ENCODE measurements around the gene TAF7.
"Not testable (repeated sequence)": the region's sequence is repeated elsewhere in the genome, so short reads cannot be mapped to it uniquely, and the experiment has no call there.

Gene TAF7

GRCh38 chr5:141332571-141332970, 12.0 kb upstream of the TAF7 start:
- H3K27me3 ChIP-seq (ENCODE audit: insufficient read depth, low read length), result peaks cover 89% of the 10 kb centered on the region
- H3K4me3 ChIP-seq (ENCODE audit: low read depth, low read length); H3K36me3 ChIP-seq (ENCODE audit: insufficient read depth, low read length); H2AFZ ChIP-seq (ENCODE audit: low read length, unreplicated experiment); H3K4me1 ChIP-seq (ENCODE audit: control insufficient read depth, insufficient read depth, low read length, unreplicated experiment); H3K79me2 ChIP-seq (ENCODE audit: control insufficient read depth, insufficient read depth, low read length, unreplicated experiment); H3K27ac ChIP-seq (ENCODE audit: low read depth, low read length): not testable (repeated sequence)

DNA sequence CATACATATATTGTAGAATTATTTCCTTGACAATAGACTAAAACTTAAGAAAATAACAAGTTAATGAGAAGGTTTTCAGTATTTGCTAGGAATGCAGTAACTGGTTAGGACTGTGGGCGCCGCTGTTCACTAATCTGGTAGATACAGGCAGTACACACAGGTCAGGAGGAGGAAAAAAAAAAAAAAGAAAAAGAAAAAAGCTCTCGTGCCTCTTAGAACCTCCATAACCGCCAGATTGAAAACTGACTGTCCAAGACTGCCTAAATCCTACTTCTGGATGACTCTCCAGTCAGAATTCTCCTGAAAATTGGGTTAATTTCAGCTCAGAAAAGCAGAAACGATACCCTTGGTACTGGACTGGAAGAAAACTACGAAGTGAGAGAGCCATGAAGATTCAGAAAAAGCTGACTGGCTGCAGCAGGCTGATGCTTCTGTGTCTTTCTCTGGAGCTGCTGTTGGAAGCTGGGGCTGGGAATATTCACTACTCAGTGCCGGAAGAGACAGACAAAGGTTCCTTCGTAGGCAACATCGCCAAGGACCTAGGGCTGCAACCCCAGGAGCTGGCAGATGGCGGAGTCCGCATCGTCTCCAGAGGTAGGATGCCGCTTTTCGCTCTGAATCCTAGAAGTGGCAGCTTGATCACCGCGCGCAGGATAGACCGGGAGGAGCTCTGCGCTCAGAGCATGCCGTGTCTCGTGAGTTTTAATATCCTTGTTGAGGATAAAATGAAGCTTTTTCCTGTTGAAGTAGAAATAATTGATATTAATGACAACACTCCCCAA, 9.9 kb upstream of the TAF7 start, which contains the start of gene PCDHGA1:
PCDHGA1 (plus strand) TSS at position 216 of the 782 bp plus-strand sequence.
- H3K79me2 ChIP-seq (ENCODE audit: control insufficient read depth, insufficient read depth, low read length, unreplicated experiment), result no peaks in the 10 kb centered on the region
- peak within 1 kb of the TSS; percentile 97 for H2AFZ ChIP-seq (ENCODE audit: low read length, unreplicated experiment)
- no peaks in the 10 kb centered on the region for H3K36me3 ChIP-seq (ENCODE audit: insufficient read depth, low read length)
- peaks cover 5% of the 10 kb centered on the region for H3K4me1 ChIP-seq (ENCODE audit: control insufficient read depth, insufficient read depth, low read length, unreplicated experiment)
- peaks cover 71% of the 10 kb centered on the region for H3K27me3 ChIP-seq (ENCODE audit: insufficient read depth, low read length)
- peak within 1 kb of the TSS; percentile 77 for H3K4me3 ChIP-seq (ENCODE audit: low read depth, low read length)
- H3K27ac ChIP-seq (ENCODE audit: low read depth, low read length), result no peak within 1 kb of the TSS

DNA sequence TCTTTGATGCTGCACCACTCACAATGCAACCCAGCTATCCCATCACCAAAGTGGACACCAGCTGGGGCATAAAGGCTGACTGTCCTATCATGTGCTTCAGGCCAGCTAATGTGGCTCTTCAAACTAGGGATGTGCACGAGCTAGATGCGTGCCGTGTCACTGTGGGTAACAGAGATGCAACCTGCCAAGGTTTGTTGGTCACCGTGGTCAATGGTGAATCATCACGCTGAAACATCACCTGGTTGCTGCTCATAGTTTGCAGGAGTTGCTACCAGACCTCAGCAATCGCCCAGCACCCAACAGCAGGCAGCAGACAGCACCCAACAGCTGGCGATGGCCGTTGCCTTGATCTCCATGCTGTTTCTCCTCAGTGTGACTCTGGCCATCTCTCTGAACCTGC, 7.6 kb upstream of the TAF7 start:
- no peak overlapping the region for H2AFZ ChIP-seq (ENCODE audit: low read length, unreplicated experiment)
- no peaks in the 10 kb centered on the region for H3K36me3 ChIP-seq (ENCODE audit: insufficient read depth, low read length)
- H3K27ac ChIP-seq (ENCODE audit: low read depth, low read length), result no peak overlapping the region
- H3K27me3 ChIP-seq (ENCODE audit: insufficient read depth, low read length), result peaks cover 50% of the 10 kb centered on the region
- no peaks in the 10 kb centered on the region for H3K79me2 ChIP-seq (ENCODE audit: control insufficient read depth, insufficient read depth, low read length, unreplicated experiment)
- H3K4me1 ChIP-seq (ENCODE audit: control insufficient read depth, insufficient read depth, low read length, unreplicated experiment), result peaks cover 5% of the 10 kb centered on the region
- H3K4me3 ChIP-seq (ENCODE audit: low read depth, low read length), result no peak overlapping the region

DNA sequence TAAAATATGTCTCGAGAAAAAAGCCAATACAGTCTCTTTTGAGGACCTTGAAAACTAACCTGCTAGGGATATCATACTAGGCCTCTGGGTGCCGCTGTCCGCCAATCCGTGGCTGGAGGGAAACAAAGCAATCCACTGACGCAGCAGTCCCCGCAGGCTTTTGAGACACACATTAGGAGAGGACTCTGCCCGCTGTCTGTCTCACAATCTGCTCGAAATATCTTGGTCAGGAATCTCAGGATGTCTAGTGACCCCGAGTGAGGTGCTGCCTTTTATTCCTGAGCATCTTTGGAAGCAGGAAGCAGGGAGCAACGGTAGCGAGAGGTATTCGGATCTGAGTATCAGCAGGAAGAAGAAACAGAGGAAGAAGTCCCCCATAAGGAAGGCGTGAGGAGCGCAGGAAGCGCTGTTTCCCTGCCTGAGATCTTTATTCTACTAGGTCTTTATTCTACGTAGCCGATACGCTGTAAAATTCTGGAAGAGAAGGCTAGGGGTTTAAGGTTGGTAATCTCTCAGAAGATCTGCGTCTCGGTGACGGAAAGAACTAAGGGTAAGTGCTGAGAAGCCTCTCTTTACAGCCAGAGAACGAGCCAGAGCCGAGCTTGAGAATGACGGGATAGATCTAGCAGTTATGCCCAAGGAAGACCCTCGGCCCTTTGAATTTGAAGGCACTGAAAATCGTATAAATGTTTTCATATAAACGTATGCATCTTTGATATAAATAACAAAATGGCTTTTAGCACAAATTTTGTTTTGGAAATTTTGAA, 5.7 kb upstream of the TAF7 start:
- Histone ChIP-seq H3K4me1 (ENCODE audit: control insufficient read depth, insufficient read depth, low read length, unreplicated experiment) (peaks cover 5% of the 10 kb centered on the region), H3K79me2 (ENCODE audit: control insufficient read depth, insufficient read depth, low read length, unreplicated experiment) (no peaks in the 10 kb centered on the region), H2AFZ (ENCODE audit: low read length, unreplicated experiment) (peak overlapping the region; percentile 60), H3K27me3 (ENCODE audit: insufficient read depth, low read length) (peaks cover 31% of the 10 kb centered on the region), H3K27ac (ENCODE audit: low read depth, low read length) (no peak overlapping the region), H3K4me3 (ENCODE audit: low read depth, low read length) (peak overlapping the region; percentile 69), H3K36me3 (ENCODE audit: insufficient read depth, low read length) (no peaks in the 10 kb centered on the region)

- no peak overlapping the region for H3K4me3 ChIP-seq (ENCODE audit: low read depth, low read length)
- 0 out of 2 replicates have a peak, but pooled peaks cover under 1% of the 10 kb centered on the region for H3K27me3 ChIP-seq (ENCODE audit: insufficient read depth, low read length)
- H2AFZ ChIP-seq (ENCODE audit: low read length, unreplicated experiment), result no peak overlapping the region
- no peaks in the 10 kb centered on the region for H3K4me1 ChIP-seq (ENCODE audit: control insufficient read depth, insufficient read depth, low read length, unreplicated experiment)
- no peak overlapping the region for H3K27ac ChIP-seq (ENCODE audit: low read depth, low read length)
- peaks cover 25% of the 10 kb centered on the region for H3K79me2 ChIP-seq (ENCODE audit: control insufficient read depth, insufficient read depth, low read length, unreplicated experiment)
- peaks cover 24% of the 10 kb centered on the region for H3K36me3 ChIP-seq (ENCODE audit: insufficient read depth, low read length)
Measured at GRCh38 chr5:141322261-141322660, 1.7 kb upstream of the TAF7 start.

GRCh38 chr5:141319699-141320098, 885 bp downstream of the TAF7 start:
- Histone ChIP-seq H3K36me3 (ENCODE audit: insufficient read depth, low read length) (peaks cover 42% of the 10 kb centered on the region), H3K4me1 (ENCODE audit: control insufficient read depth, insufficient read depth, low read length, unreplicated experiment) (no peaks in the 10 kb centered on the region), H3K27ac (ENCODE audit: low read depth, low read length) (peak overlapping the region; percentile 94; the same call in 1 of the 2 replicates)

DNA sequence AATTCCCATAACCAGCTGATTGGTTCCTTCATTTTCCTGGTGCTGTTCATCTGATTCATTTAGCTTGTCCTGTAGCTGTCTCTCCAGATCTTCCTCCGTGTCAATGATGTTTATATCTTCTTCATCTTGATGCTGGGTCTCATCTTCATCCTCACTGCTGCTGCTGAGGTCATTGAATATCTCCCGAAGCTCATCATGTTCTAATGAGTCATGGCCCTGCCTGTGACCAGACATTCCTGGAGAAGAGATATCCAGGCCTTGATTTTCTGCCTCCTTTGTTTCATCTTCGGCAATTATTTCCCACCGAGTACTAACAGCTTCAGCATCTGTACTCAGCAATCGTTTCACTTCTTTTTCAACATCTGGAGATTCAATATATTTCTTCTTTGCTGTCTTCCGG, 1.4 kb downstream of the TAF7 start:
- Histone ChIP-seq H3K4me3 (ENCODE audit: low read depth, low read length) (peak overlapping the region; percentile 89), H3K4me1 (ENCODE audit: control insufficient read depth, insufficient read depth, low read length, unreplicated experiment) (no peaks in the 10 kb centered on the region), H3K79me2 (ENCODE audit: control insufficient read depth, insufficient read depth, low read length, unreplicated experiment) (peaks cover 45% of the 10 kb centered on the region), H3K27ac (ENCODE audit: low read depth, low read length) (no peak overlapping the region), H3K36me3 (ENCODE audit: insufficient read depth, low read length) (peaks cover 43% of the 10 kb centered on the region), H3K27me3 (ENCODE audit: insufficient read depth, low read length) (no peaks in the 10 kb centered on the region), H2AFZ (ENCODE audit: low read length, unreplicated experiment) (no peak overlapping the region)

More at GRCh38 chr5:141319699-141320098, 885 bp downstream of the TAF7 start:
- Histone ChIP-seq H3K4me3 (ENCODE audit: low read depth, low read length) (peak overlapping the region; percentile 89), H3K79me2 (ENCODE audit: control insufficient read depth, insufficient read depth, low read length, unreplicated experiment) (peaks cover 44% of the 10 kb centered on the region), H2AFZ (ENCODE audit: low read length, unreplicated experiment) (no peak overlapping the region), H3K27me3 (ENCODE audit: insufficient read depth, low read length) (no peaks in the 10 kb centered on the region)

- H3K27ac ChIP-seq (ENCODE audit: low read depth, low read length); H3K4me3 ChIP-seq (ENCODE audit: low read depth, low read length); H3K27me3 ChIP-seq (ENCODE audit: insufficient read depth, low read length); H3K4me1 ChIP-seq (ENCODE audit: control insufficient read depth, insufficient read depth, low read length, unreplicated experiment); H2AFZ ChIP-seq (ENCODE audit: low read length, unreplicated experiment): not testable (repeated sequence)
- peaks cover 58% of the 10 kb centered on the region for H3K79me2 ChIP-seq (ENCODE audit: control insufficient read depth, insufficient read depth, low read length, unreplicated experiment)
- H3K36me3 ChIP-seq (ENCODE audit: insufficient read depth, low read length), result peaks cover 53% of the 10 kb centered on the region
Measured at GRCh38 chr5:141316963-141317362, 3.6 kb downstream of the TAF7 start.

DNA sequence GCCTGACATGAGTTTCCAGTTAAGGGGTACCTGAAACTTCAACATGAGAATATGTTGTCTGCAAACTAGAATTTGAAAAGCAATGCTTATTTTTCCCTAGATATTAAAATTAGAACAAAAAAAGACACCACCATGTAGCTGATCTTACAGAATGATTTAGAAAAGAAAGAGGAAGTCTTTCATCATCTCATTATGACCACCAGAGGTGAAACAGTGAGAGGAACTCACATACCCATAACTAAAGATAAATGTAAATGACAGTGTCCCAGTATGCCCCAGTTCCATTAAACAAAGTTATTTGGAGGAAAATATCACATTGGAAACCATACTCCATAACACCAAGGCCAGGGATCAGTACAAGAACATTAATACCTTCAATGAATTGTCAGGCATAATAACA, 6.9 kb downstream of the TAF7 start:
- peaks cover 55% of the 10 kb centered on the region for H3K79me2 ChIP-seq (ENCODE audit: control insufficient read depth, insufficient read depth, low read length, unreplicated experiment)
- H3K27me3 ChIP-seq (ENCODE audit: insufficient read depth, low read length), result no peaks in the 10 kb centered on the region
- no peak overlapping the region for H3K4me3 ChIP-seq (ENCODE audit: low read depth, low read length)
- peaks cover 41% of the 10 kb centered on the region for H3K36me3 ChIP-seq (ENCODE audit: insufficient read depth, low read length)
- no peak overlapping the region for H2AFZ ChIP-seq (ENCODE audit: low read length, unreplicated experiment)
- H3K27ac ChIP-seq (ENCODE audit: low read depth, low read length), result no peak overlapping the region
- H3K4me1 ChIP-seq (ENCODE audit: control insufficient read depth, insufficient read depth, low read length, unreplicated experiment), result peaks cover 6% of the 10 kb centered on the region

DNA sequence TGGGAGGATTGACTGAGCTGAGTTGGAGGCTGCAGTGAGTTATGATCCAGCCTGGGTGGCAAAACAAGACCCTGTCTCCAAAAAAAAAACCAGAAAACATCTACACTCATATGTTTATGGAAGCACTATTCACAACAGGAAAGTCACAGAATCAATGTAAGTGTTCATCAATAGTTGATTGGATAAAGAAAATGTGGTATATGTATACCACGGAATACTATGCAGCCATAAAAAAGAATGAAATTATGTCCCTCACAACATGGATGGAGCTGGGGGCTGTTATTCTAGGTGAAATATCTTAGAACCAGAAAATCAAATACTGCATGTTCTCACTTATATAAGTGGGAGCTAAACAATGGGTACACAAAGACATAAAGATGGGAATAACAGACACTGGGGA, 14.0 kb downstream of the TAF7 start:
- H3K27me3 ChIP-seq (ENCODE audit: insufficient read depth, low read length), result no peaks in the 10 kb centered on the region

More for the DNA sequence above, 14.0 kb downstream of the TAF7 start:
- Histone ChIP-seq H2AFZ (ENCODE audit: low read length, unreplicated experiment) (no peak overlapping the region), H3K79me2 (ENCODE audit: control insufficient read depth, insufficient read depth, low read length, unreplicated experiment) (peaks cover 9% of the 10 kb centered on the region), H3K36me3 (ENCODE audit: insufficient read depth, low read length) (peaks cover 3% of the 10 kb centered on the region; the same call in 1 of the 2 replicates), H3K27ac (ENCODE audit: low read depth, low read length) (no peak overlapping the region), H3K4me3 (ENCODE audit: low read depth, low read length) (no peak overlapping the region), H3K4me1 (ENCODE audit: control insufficient read depth, insufficient read depth, low read length, unreplicated experiment) (peaks cover 6% of the 10 kb centered on the region)
